ENCODE data around the gene GALNT11.

Gene GALNT11

GRCh38 chr7:152145853-152146466 is 120.5 kb downstream of the GALNT11 start:
- Histone ChIP-seq H3K4me3 (replicated peaks; ENCODE audit: insufficient read depth, low read length) (no peak overlapping the region), H3K27ac (replicated peaks) (no peak overlapping the region), H3K27me3 (ENCODE audit: insufficient read depth, poor library complexity, severe bottlenecking) (no peaks in the 10 kb centered on the region)
- no peak for DNase-seq (ENCODE audit: low read depth in 1 of 2, low spot score in 1 of 2)
- TF ChIP-seq SPI1 (IDR thresholded peaks at IDR 0.05; ENCODE audit: borderline replicate concordance, low read depth) = no peak
- no peak for TF ChIP-seq GABPA (IDR thresholded peaks at IDR 0.05; ENCODE audit: low read depth)
- TF ChIP-seq, protein P1, sequence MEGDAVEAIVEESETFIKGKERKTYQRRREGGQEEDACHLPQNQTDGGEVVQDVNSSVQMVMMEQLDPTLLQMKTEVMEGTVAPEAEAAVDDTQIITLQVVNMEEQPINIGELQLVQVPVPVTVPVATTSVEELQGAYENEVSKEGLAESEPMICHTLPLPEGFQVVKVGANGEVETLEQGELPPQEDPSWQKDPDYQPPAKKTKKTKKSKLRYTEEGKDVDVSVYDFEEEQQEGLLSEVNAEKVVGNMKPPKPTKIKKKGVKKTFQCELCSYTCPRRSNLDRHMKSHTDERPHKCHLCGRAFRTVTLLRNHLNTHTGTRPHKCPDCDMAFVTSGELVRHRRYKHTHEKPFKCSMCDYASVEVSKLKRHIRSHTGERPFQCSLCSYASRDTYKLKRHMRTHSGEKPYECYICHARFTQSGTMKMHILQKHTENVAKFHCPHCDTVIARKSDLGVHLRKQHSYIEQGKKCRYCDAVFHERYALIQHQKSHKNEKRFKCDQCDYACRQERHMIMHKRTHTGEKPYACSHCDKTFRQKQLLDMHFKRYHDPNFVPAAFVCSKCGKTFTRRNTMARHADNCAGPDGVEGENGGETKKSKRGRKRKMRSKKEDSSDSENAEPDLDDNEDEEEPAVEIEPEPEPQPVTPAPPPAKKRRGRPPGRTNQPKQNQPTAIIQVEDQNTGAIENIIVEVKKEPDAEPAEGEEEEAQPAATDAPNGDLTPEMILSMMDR (IDR thresholded peaks at IDR 0.05; ENCODE audit: insufficient read depth, low read length) = peak; percentile 38
- TF ChIP-seq POLR2AphosphoS5 (IDR thresholded peaks at IDR 0.05; ENCODE audit: low read depth) = no peak
- no peak for TF ChIP-seq REST (IDR thresholded peaks at IDR 0.05; ENCODE audit: insufficient replicate concordance, low read depth)

DNA sequence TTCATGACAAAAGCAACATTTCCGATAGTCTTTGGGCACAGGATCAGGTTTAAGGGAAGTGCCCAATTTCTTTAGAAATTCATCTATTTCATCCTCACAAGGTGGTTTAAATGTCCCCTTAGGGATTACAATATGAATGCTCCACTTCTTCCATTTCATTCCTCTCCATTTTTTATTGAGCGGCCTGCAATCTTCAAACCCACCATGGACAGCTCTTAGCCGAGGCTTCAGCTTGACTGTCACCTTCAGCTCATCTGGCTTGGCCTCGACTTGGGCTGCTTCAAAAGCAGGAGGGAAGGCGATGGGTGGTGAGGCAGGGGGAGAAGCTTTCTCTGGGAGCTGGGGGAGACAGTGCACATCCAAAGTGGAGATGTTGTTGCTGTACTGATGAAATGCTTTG is 123.2 kb downstream of the GALNT11 start:
- Histone ChIP-seq H3K4me3 (replicated peaks; ENCODE audit: insufficient read depth, low read length) (no peak overlapping the region), H3K27me3 (ENCODE audit: insufficient read depth, poor library complexity, severe bottlenecking) (no peaks in the 10 kb centered on the region), H3K27ac (replicated peaks) (no peak overlapping the region)
- no peak for DNase-seq (ENCODE audit: low read depth in 1 of 2, low spot score in 1 of 2)
- TF ChIP-seq GABPA (IDR thresholded peaks at IDR 0.05; ENCODE audit: low read depth) (no peak), REST (IDR thresholded peaks at IDR 0.05; ENCODE audit: insufficient replicate concordance, low read depth) (peak; percentile 56)

DNA sequence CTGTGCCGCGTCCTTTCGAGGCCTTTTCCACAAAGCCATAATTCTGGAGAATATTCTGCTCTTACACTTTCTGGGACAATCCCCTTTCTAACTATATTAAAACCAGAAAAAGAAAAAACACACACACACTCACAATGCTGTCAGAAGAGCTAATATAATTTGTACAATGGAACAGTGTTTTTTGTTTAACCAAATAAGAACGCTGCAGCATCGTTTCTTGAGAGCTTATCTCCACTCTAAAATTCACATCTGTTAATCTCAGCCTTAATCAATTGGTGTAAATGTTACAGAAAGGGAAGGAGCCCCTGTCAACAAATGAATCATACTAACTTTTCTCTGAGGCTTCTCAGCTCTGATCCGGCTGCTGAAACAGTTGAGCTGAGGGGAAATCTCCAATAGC is 123.9 kb downstream of the GALNT11 start:
- DNase-seq (ENCODE audit: low read depth in 1 of 2, low spot score in 1 of 2) = no peak
- Histone ChIP-seq H3K27ac (replicated peaks) (no peak overlapping the region), H3K4me3 (replicated peaks; ENCODE audit: insufficient read depth, low read length) (no peak overlapping the region), H3K27me3 (ENCODE audit: insufficient read depth, poor library complexity, severe bottlenecking) (no peaks in the 10 kb centered on the region)
- no peak for TF ChIP-seq SPI1 (IDR thresholded peaks at IDR 0.05; ENCODE audit: borderline replicate concordance, low read depth)
- TF ChIP-seq, protein P1 (IDR thresholded peaks at IDR 0.05; ENCODE audit: insufficient read depth, low read length) = no peak
- no peak for TF ChIP-seq POLR2AphosphoS5 (IDR thresholded peaks at IDR 0.05; ENCODE audit: low read depth)

DNA sequence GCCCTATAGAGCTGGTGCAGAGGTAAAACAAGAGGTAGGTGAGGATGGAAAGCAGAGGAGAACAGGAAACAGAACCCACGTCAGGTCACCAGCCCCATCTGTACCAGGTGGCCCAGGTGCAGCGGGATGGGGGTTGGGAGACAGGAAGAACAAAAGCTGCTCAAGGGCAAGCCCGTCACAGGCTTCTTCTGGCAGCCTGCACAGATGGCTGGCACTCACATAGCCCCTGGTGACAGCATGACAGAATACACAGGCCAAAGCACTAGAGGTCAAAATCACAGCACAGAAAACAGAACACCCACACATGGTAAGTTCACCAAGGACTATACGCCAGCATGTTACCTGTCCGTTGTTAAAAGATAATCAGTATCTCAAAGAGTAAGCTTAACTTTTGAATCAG is 126.8 kb downstream of the GALNT11 start:
- no peak for DNase-seq (ENCODE audit: low read depth in 1 of 2, low spot score in 1 of 2)
- TF ChIP-seq REST (IDR thresholded peaks at IDR 0.05; ENCODE audit: insufficient replicate concordance, low read depth) = no peak
- no peak for TF ChIP-seq GABPA (IDR thresholded peaks at IDR 0.05; ENCODE audit: low read depth)
- no peak for TF ChIP-seq POLR2AphosphoS5 (IDR thresholded peaks at IDR 0.05; ENCODE audit: low read depth)
- TF ChIP-seq, protein P1 (IDR thresholded peaks at IDR 0.05; ENCODE audit: insufficient read depth, low read length) = no peak
- TF ChIP-seq SPI1 (IDR thresholded peaks at IDR 0.05; ENCODE audit: borderline replicate concordance, low read depth) = no peak
- no peaks in the 10 kb centered on the region for H3K27me3 ChIP-seq (ENCODE audit: insufficient read depth, poor library complexity, severe bottlenecking)
- no peak overlapping the region for H3K27ac ChIP-seq (replicated peaks)
- H3K4me3 ChIP-seq (replicated peaks; ENCODE audit: insufficient read depth, low read length) = no peak overlapping the region
